T-cell (primary cell): Measurements from ENCODE around the gene HDAC1. TPM values are rescaled to one million over a fixed set of nuclear protein-coding genes. Genes with fewer than 3 reads are reported as not detected.

Experiments
- ATAC-seq, 4 experiments: fragments of 200-7000 bp in 3 of 4; fragments of 150-1000 bp in 1 of 4; cut with Tn5 transposase; replicated peaks in 1 of 4; 1 replicate in 3 of 4; 2 replicates in 1 of 4; pipeline ENCODE4 v1.10.0; 2021; ENCODE audit warnings: moderate library complexity in 3 of 4, mild to moderate bottlenecking in 2 of 4, moderate number of reproducible peaks in 1 of 4
- CTCF ChIA-PET, 2 donors: fragments of 300-600 bp; sonication (Branson Sonifier 250); formaldehyde crosslinking; loops; one replicate each; lab custom pipeline; 2022; ENCODE audit warnings: antibody characterized with exemption in 2 of 2; lab: Charles Lee
- POLR2A ChIA-PET, 2 donors: fragments of 300-600 bp; sonication (Branson Sonifier 250); formaldehyde crosslinking; loops; one replicate each; lab custom pipeline; 2022; ENCODE audit warnings: antibody characterized with exemption in 2 of 2; lab: Charles Lee
- DNase-seq, 35 experiments: peaks; one replicate each; pipeline versions ENCODE4 v3.0.0 to v3.0.0-alpha.2; 2013 to 2023
- H3K27ac ChIP-seq: one replicate; pipeline ENCODE4 v1.5.1; 2013; ENCODE audit warnings: low read length
- H3K27me3 ChIP-seq, 2 experiments: replicated peaks in 1 of 2; 1 replicate in 1 of 2; 2 replicates in 1 of 2; pipeline versions ENCODE4 v1.6.1 to v1.7.0; 2013; ENCODE audit warnings: low read length in 1 of 2, mixed read lengths in 1 of 2; ENCODE audit not compliant: control insufficient read depth in 2 of 2, insufficient read depth in 2 of 2; ENCODE audit errors: extremely low read depth in 1 of 2
- H3K36me3 ChIP-seq, 2 donors: 1 replicate in 1 of 2; 2 replicates in 1 of 2; pipeline versions ENCODE4 v1.6.1 to v1.7.0; 2013; ENCODE audit warnings: low read length in 1 of 2; ENCODE audit not compliant: control insufficient read depth in 2 of 2, insufficient read depth in 1 of 2; ENCODE audit errors: extremely low read depth in 1 of 2
- H3K4me1 ChIP-seq, 2 experiments: 1 replicate in 1 of 2; 2 replicates in 1 of 2; pipeline versions ENCODE4 v1.6.1 to v1.7.0; 2013; ENCODE audit warnings: low read length in 2 of 2, mixed read lengths in 1 of 2; ENCODE audit not compliant: insufficient read depth in 2 of 2, control insufficient read depth in 1 of 2; ENCODE audit errors: extremely low read depth in 1 of 2
- H3K4me3 ChIP-seq, 2 donors: 1 replicate in 1 of 2; 2 replicates in 1 of 2; pipeline versions ENCODE4 v1.5.1 to v1.7.0; 2013; ENCODE audit warnings: mild to moderate bottlenecking in 2 of 2, low read length in 1 of 2, moderate library complexity in 1 of 2; ENCODE audit not compliant: control insufficient read depth in 1 of 2; ENCODE audit errors: extremely low read depth in 1 of 2
- H3K9me3 ChIP-seq: 2 replicates; pipeline ENCODE4 v1.7.0; 2013
- H3K27ac Mint-ChIP-seq, 2 donors: one replicate each; pipeline ENCODE4 v1.8.0; 2020 to 2021; ENCODE audit warnings: mild to moderate bottlenecking in 2 of 2, mixed read lengths in 2 of 2
- H3K27me3 Mint-ChIP-seq, 2 donors: one replicate each; pipeline ENCODE4 v1.8.0; 2021 to 2022; ENCODE audit warnings: mixed read lengths in 2 of 2
- H3K36me3 Mint-ChIP-seq: one replicate; pipeline ENCODE4 v1.8.0; 2021; ENCODE audit warnings: mixed read lengths
- H3K4me1 Mint-ChIP-seq, 3 donors: one replicate each; pipeline ENCODE4 v1.8.0; 2020 to 2022; ENCODE audit warnings: mixed read lengths in 3 of 3, mild to moderate bottlenecking in 1 of 3
- H3K4me3 Mint-ChIP-seq, 3 donors: one replicate each; pipeline ENCODE4 v1.8.0; 2020 to 2022; ENCODE audit warnings: mild to moderate bottlenecking in 3 of 3, mixed read lengths in 3 of 3, moderate library complexity in 3 of 3
- H3K9me3 Mint-ChIP-seq, 3 donors: one replicate each; pipeline ENCODE4 v1.8.0; 2020 to 2022; ENCODE audit warnings: mixed read lengths in 3 of 3
- WGBS: methylation state at CpG from one replicate; pipeline ENCODE4 v1.1.5; 2013; ENCODE audit warnings: missing lambda C conversion rate; ENCODE audit not compliant: insufficient coverage; 5-methylcytosine and 5-hydroxymethylcytosine counted together
- total RNA-seq, 35 experiments: library from RNA in 6 of 35; stranded (reverse) in 6 of 35; fragments of 120-200 nt in 1 of 35; gene quantifications; one replicate each; pipeline versions ENCODE4 v1.2.1 to v1.2.4 and lab custom pipeline; 2013 to 2026

Gene HDAC1
- total RNA-seq, 5 donors from 2014 or later (not counting 1 experiment from before 2014, with no cell fraction given): 117 to 153 (median 142) TPM

- DNase-seq: no peak
- peak overlapping the region; percentile 72 to 82 for H3K27ac Mint-ChIP-seq
- Histone ChIP-seq H3K4me1 (peaks cover 5 to 12% of the 10 kb centered on the region in 2 experiments), H3K4me3 (no peak overlapping the region), H3K27ac (no peak overlapping the region), H3K27me3 (no peaks in the 10 kb centered on the region), H3K36me3 (peaks cover 20 to 69% of the 10 kb centered on the region in 2 donors), H3K9me3 (no peaks in the 10 kb centered on the region)
- POLR2A ChIA-PET: no interaction called here
- 66% methylated on average over 3 of the region's 4 CpGs for WGBS
- H3K27me3 Mint-ChIP-seq: no peaks in the 10 kb centered on the region
- H3K9me3 Mint-ChIP-seq: no peaks in the 10 kb centered on the region
- CTCF ChIA-PET: no interaction called here
- H3K4me1 Mint-ChIP-seq: peaks cover 24 to 34% (median 28%) of the 10 kb centered on the region in 3 donors
- ATAC-seq: no peak
- H3K4me3 Mint-ChIP-seq: no peak overlapping the region
- peaks cover 49% of the 10 kb centered on the region for H3K36me3 Mint-ChIP-seq
Observed at GRCh38 chr1:32329931-32330466, 38.1 kb downstream of the HDAC1 start.

DNA sequence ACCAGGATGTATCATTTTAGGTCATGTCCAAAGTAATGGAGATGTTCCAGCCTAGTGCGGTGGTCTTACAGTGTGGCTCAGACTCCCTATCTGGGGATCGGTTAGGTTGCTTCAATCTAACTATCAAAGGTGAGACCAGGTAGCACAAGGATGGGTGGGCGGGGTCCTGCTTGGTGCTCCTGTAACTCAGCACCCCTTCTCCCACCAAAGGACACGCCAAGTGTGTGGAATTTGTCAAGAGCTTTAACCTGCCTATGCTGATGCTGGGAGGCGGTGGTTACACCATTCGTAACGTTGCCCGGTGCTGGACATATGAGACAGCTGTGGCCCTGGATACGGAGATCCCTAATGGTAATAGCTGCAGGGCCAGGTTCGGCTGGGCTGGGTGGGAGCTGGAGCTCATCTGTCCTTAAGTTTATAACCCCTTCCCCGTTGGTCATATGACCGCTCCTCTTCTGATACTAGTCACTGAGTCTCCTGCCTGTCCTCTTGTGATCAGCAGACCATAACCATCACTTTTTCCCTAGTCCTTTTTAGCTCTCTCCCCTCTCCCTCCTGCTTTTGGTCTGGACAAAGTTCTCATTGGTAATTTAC, 38.8 kb downstream of the HDAC1 start:
- Mint-ChIP-seq H3K4me1 (peaks cover 22 to 28% (median 23%) of the 10 kb centered on the region in 3 donors), H3K27ac (no peak overlapping the region), H3K9me3 (no peaks in the 10 kb centered on the region), H3K36me3 (peaks cover 43% of the 10 kb centered on the region), H3K27me3 (no peaks in the 10 kb centered on the region), H3K4me3 (no peak overlapping the region)
- POLR2A ChIA-PET: interaction anchor here in 1 of 2 donors (0.6 to 0.8 kb wide), 3 partner anchors 9 to 49 kb away, joined by 3 to 4 read pairs (median 3); no protein-coding TSS in a partner anchor
- H3K9me3 ChIP-seq: no peaks in the 10 kb centered on the region
- H3K4me3 ChIP-seq: no peak overlapping the region
- CTCF ChIA-PET: interaction anchor here in 1 of 2 donors (0.5 kb wide), 1 partner anchor 13 kb away, joined by 4 read pairs; no protein-coding TSS in a partner anchor
- no peak for ATAC-seq
- H3K27ac ChIP-seq: no peak overlapping the region
- H3K36me3 ChIP-seq: peaks cover 20 to 65% of the 10 kb centered on the region in 2 donors
- 99% methylated on average over 8 of the region's 12 CpGs for WGBS
- DNase-seq: no peak
- peaks cover 5 to 13% of the 10 kb centered on the region in 2 experiments for H3K4me1 ChIP-seq
- H3K27me3 ChIP-seq: no peaks in the 10 kb centered on the region

GRCh38 chr1:32331549-32331948, 39.7 kb downstream of the HDAC1 start:
- ChIA-PET CTCF (no interaction called here), POLR2A (no interaction called here)
- H3K27ac Mint-ChIP-seq: peak overlapping the region in 1 of 2 donors; percentile 46

DNA sequence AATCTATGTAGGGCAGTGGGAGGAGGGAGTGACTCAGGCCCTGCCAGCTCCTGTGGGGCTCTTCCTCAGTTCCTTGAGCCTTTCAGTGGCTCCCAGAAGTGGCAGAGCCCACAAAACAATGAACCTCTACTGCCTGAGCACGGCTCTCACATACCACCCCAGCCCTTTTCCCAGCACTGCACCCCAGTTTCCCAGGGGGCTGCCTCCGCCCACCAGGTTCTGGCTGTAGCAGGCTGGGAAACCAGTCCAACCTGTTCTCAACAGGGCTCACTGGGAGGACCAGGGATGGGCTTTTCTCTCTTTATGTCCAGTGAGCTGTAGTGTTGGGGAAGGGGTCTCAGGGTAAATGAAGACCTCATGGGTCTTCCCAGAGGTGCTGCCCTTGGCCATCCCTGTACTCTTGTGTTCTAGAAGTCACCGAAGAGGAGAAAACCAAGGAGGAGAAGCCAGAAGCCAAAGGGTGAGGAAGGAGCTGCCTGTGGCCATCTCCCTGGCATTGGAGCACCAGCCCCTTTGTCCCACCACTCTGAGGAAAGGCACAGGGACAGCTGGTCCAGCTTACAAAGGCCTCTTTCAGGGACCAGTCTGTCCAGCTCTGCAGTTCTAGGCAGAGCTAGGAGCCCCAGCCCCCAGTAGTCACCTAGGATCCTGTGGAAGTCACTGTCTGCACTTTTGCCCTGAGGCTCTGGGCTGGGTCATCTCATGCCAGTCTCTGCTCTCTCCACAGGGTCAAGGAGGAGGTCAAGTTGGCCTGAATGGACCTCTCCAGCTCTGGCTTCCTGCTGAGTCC, 40.6 kb downstream of the HDAC1 start:
- Histone ChIP-seq H3K36me3 (peaks cover 16 to 54% of the 10 kb centered on the region in 2 donors), H3K4me3 (no peak overlapping the region), H3K27me3 (no peaks in the 10 kb centered on the region), H3K4me1 (peaks cover 14 to 28% of the 10 kb centered on the region in 2 experiments), H3K27ac (no peak overlapping the region), H3K9me3 (no peaks in the 10 kb centered on the region)
- Mint-ChIP-seq H3K9me3 (no peaks in the 10 kb centered on the region), H3K4me1 (peaks cover 31 to 37% (median 31%) of the 10 kb centered on the region in 3 donors), H3K4me3 (no peak overlapping the region), H3K27ac (peak overlapping the region; percentile 57 to 73), H3K27me3 (no peaks in the 10 kb centered on the region), H3K36me3 (peaks cover 37% of the 10 kb centered on the region)
- DNase-seq (no peak), ATAC-seq (no peak)
- POLR2A ChIA-PET: no interaction called here
- WGBS: 89% methylated on average over 3 of the region's 3 CpGs
- CTCF ChIA-PET: interaction anchor here in 1 of 2 donors (0.8 to 1.1 kb wide), 2 partner anchors 10 to 83 kb away, joined by 3 to 6 read pairs; no protein-coding TSS in a partner anchor

More at GRCh38 chr1:32331549-32331948, 39.7 kb downstream of the HDAC1 start:
- H3K4me1 ChIP-seq: peaks cover 8 to 18% of the 10 kb centered on the region in 2 experiments
- H3K36me3 ChIP-seq: peaks cover 16 to 62% of the 10 kb centered on the region in 2 donors
- ATAC-seq: no peak
- 96% methylated on average over 12 of the region's 12 CpGs for WGBS
- H3K9me3 ChIP-seq: no peaks in the 10 kb centered on the region
- no peak overlapping the region for H3K27ac ChIP-seq
- Mint-ChIP-seq H3K9me3 (no peaks in the 10 kb centered on the region), H3K27me3 (no peaks in the 10 kb centered on the region), H3K4me1 (peaks cover 22 to 28% (median 23%) of the 10 kb centered on the region in 3 donors), H3K36me3 (peaks cover 40% of the 10 kb centered on the region), H3K4me3 (no peak overlapping the region)
- no peaks in the 10 kb centered on the region for H3K27me3 ChIP-seq
- DNase-seq: no peak
- no peak overlapping the region for H3K4me3 ChIP-seq

DNA sequence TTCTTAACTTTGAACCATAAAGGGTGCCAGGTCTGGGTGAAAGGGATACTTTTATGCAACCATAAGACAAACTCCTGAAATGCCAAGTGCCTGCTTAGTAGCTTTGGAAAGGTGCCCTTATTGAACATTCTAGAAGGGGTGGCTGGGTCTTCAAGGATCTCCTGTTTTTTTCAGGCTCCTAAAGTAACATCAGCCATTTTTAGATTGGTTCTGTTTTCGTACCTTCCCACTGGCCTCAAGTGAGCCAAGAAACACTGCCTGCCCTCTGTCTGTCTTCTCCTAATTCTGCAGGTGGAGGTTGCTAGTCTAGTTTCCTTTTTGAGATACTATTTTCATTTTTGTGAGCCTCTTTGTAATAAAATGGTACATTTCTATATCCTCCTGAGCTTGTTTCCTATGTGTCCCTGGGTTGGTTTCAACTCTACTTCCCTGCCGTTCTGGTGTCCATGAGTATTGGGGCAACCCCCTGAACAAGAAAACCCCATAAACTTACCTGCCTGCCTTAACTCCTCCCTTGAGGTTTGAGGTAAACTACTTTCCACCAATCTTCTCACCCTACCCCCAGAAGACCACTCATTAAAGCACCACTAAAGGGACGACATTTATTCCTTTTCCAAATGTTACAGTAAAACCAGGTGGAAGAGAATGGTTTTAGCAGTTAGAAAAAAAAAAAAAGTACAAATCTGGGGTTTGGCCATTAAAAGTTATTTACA, 41.5 kb downstream of the HDAC1 start:
- DNase-seq: no peak
- ChIA-PET POLR2A (interaction anchor here (0.5 to 0.6 kb wide), 2 partner anchors 17 to 1016 kb away, joined by 3 to 6 read pairs; no protein-coding TSS in a partner anchor), CTCF (interaction anchor here (0.6 to 1.1 kb wide), 4 partner anchors 11 to 95 kb away, joined by 3 to 6 read pairs (median 3); no protein-coding TSS in a partner anchor)
- ATAC-seq: no peak
- Mint-ChIP-seq H3K9me3 (no peaks in the 10 kb centered on the region), H3K36me3 (peaks cover 33% of the 10 kb centered on the region), H3K4me3 (peak overlapping the region; percentile 42 to 89 (median 53)), H3K4me1 (peaks cover 36 to 43% (median 38%) of the 10 kb centered on the region in 3 donors), H3K27me3 (no peaks in the 10 kb centered on the region), H3K27ac (peak overlapping the region; percentile 71 to 91)
- no peaks in the 10 kb centered on the region for H3K9me3 ChIP-seq
- peaks cover 0 to 2% of the 10 kb centered on the region in 2 experiments for H3K27me3 ChIP-seq
- no peak overlapping the region for H3K4me3 ChIP-seq
- H3K36me3 ChIP-seq: peaks cover 11 to 45% of the 10 kb centered on the region in 2 donors
- peak overlapping the region; percentile 8 for H3K27ac ChIP-seq
- no CpG with 5 or more reads among the region's 3 CpGs for WGBS
- peaks cover 16 to 36% of the 10 kb centered on the region in 2 experiments for H3K4me1 ChIP-seq
